Coronary artery (tissue), 2 donors: ENCODE measurements around the gene PRKCD.

Experiments used
- DNase-seq: peaks from one replicate; pipeline ENCODE4 v3.0.0-alpha.2; 2017; ENCODE audit warnings: low spot score
- H3K27ac ChIP-seq, 2 donors: fragments of 200-600 bp; sonication (generic); one replicate each; pipeline ENCODE4 v1.5.1; 2016 to 2019
- H3K4me3 ChIP-seq: fragments of 200-600 bp; sonication (generic); 2 replicates; pipeline ENCODE4 v1.5.1; 2016; ENCODE audit warnings: mild to moderate bottlenecking, moderate library complexity
- TF ChIP-seq, protein P1 (sequence below): fragments of 200-600 bp; sonication (generic); IDR thresholded peaks from one replicate; pipeline ENCODE4 v1.5.1; 2019; ENCODE audit warnings: antibody characterized with exemption

The PRKCD gene

GRCh38 chr3:53234841-53235232 lies 73.8 kb downstream of the PRKCD start:
- no peak overlapping the region for H3K27ac ChIP-seq
- no peak for DNase-seq
- H3K4me3 ChIP-seq, result no peak overlapping the region
- TF ChIP-seq, protein P1, sequence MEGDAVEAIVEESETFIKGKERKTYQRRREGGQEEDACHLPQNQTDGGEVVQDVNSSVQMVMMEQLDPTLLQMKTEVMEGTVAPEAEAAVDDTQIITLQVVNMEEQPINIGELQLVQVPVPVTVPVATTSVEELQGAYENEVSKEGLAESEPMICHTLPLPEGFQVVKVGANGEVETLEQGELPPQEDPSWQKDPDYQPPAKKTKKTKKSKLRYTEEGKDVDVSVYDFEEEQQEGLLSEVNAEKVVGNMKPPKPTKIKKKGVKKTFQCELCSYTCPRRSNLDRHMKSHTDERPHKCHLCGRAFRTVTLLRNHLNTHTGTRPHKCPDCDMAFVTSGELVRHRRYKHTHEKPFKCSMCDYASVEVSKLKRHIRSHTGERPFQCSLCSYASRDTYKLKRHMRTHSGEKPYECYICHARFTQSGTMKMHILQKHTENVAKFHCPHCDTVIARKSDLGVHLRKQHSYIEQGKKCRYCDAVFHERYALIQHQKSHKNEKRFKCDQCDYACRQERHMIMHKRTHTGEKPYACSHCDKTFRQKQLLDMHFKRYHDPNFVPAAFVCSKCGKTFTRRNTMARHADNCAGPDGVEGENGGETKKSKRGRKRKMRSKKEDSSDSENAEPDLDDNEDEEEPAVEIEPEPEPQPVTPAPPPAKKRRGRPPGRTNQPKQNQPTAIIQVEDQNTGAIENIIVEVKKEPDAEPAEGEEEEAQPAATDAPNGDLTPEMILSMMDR, result no peak

DNA sequence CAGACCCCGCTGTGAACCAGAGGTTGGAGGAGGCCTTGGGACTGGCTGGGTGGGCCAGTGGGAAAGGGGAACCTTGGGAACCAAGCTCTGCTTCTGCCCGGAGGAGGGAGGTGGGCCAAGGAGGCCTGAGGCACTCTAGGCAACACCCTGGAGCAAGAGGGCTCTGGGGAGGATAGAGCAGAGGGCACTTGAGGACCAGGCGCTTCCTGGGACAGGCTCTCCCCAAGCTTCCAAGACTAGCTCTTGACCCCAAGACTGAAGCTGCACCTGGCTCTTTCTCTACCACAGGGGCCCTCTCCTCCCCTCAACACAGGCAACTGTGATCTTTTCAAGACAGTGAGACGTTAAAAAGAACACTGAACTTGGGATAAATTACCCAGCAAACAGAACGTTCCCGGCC lies 74.5 kb downstream of the PRKCD start:
- DNase-seq, result no peak
- no peak overlapping the region for H3K4me3 ChIP-seq
- TF ChIP-seq, protein P1, result no peak
- peak overlapping the region; percentile 30 to 70 for H3K27ac ChIP-seq

DNA sequence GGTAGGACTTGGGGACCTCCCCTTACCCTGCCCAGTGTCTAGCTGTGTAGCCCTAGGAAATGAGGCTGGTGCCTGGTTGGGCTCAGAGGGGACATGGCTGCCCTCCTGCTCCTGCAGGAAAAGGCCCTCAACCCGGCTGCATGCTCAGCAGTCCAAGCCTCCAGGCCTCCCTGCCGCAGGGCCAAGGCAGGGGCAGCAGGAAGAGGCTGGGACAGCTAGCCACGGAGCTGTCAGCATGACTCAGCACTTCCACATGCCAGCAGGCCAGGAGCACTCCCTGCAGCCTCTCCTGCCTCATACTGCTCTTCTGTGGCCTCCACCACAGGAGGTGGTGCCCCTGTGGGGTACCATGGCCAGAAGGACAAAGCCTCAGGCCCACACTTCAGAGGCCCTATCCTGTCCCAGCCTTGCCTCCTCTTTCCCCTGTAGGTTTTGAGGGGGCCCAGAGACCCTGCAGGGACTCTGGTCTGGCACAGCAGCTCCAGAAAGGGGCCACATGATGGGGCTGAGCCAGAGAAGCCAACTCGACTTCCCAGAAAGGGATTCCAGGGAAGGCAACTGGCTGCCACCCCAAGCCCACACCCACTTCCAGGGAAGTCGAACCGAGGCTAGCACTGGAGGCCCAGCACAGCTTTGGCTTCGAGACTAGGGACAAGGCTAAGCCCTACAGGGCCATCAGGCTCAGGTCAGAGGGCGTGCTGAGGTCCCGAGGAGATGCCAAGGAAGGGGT lies 75.3 kb downstream of the PRKCD start:
- no peak for DNase-seq
- peak overlapping the region; percentile 43 to 70 for H3K27ac ChIP-seq
- TF ChIP-seq, protein P1, result no peak
- no peak overlapping the region for H3K4me3 ChIP-seq

- DNase-seq, result no peak
- TF ChIP-seq, protein P1, result no peak
- peak overlapping the region; percentile 3 to 67 for H3K27ac ChIP-seq
- H3K4me3 ChIP-seq, result no peak overlapping the region
Observed at GRCh38 chr3:53238051-53238850, 77.2 kb downstream of the PRKCD start.

- peak overlapping the region in 1 of 2 donors; percentile 67 for H3K27ac ChIP-seq
- TF ChIP-seq, protein P1, result no peak
- no peak for DNase-seq
- no peak overlapping the region for H3K4me3 ChIP-seq
Observed at GRCh38 chr3:53238886-53239285, 77.9 kb downstream of the PRKCD start.

DNA sequence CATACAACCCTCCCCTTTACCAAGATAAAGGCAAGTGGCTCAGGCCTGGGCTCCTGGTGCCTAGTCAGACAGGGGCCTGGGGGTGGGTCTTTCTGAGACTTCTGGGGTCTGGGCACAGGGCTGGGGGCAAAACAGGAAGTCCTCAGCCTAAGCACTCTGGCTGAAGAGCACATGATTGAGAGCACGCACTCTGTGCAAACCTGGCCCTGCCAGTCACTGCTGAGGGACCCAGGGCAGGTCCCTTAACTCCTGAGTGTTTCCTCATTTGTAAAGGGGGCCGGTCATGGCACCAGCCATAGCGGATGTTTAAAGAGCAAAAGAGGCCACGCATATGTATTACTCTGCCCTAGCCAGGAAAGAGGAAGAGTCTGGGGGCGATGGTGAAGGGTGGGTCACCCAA lies 78.8 kb downstream of the PRKCD start:
- TF ChIP-seq, protein P1, result no peak
- Histone ChIP-seq H3K4me3 (no peak overlapping the region), H3K27ac (peak overlapping the region in 1 of 2 donors; percentile 23)
- no peak for DNase-seq
